ENCODE data around the gene KIF3B. TPM values are rescaled to one million over a fixed set of nuclear protein-coding genes. Genes with fewer than 3 reads are reported as not detected.

KIF3B gene
- total and polyA plus RNA-seq, 2 of the 13 experiments (the other 11 are each of a cell fraction or from before 2014, with no cell fraction given): 23.6 to 28.8 TPM

- BruUV-seq (replicated peaks): TSS peak; percentile 81
- peak; percentile 96 for ATAC-seq
- TF ChIP-seq MZF1 (CRISPR knock-in tag; IDR thresholded peaks at IDR 0.05; ENCODE audit: borderline replicate concordance) (no peak), THAP7 (CRISPR knock-in tag; IDR thresholded peaks at IDR 0.05) (no peak), FOSL1 (CRISPR knock-in tag; IDR thresholded peaks at IDR 0.05; ENCODE audit: borderline replicate concordance) (no peak), ERF (CRISPR knock-in tag; IDR thresholded peaks at IDR 0.05) (peak; percentile 86), SMAD1 (CRISPR knock-in tag; IDR thresholded peaks at IDR 0.05; ENCODE audit: borderline replicate concordance, low read depth) (peak; percentile 92; the same call in 1 of the 2 replicates), HOXD1 (CRISPR knock-in tag; IDR thresholded peaks at IDR 0.05) (no peak; the same call in 1 of the 2 replicates), SNAPC2 (CRISPR knock-in tag; IDR thresholded peaks at IDR 0.05) (peak; percentile 82; the same call in 1 of the 2 replicates), ZBTB20 (CRISPR knock-in tag; IDR thresholded peaks at IDR 0.05; ENCODE audit: borderline replicate concordance, low read depth) (peak; percentile 84; the same call in 1 of the 2 replicates), KDM5A (IDR thresholded peaks at IDR 0.05; ENCODE audit: borderline replicate concordance, low read length) (peak; percentile 64; the same call in 1 of the 2 replicates), ZNF776 (CRISPR knock-in tag; IDR thresholded peaks at IDR 0.05) (no peak), AGO1 (IDR thresholded peaks at IDR 0.05; ENCODE audit: low read depth, low read length, poor library complexity, severe bottlenecking) (no peak), ZNF383 (CRISPR knock-in tag; IDR thresholded peaks at IDR 0.05; ENCODE audit: borderline replicate concordance) (no peak), ZNF136 (CRISPR knock-in tag; IDR thresholded peaks at IDR 0.05; ENCODE audit: low read depth) (peak; percentile 98), CREB3 (CRISPR knock-in tag; IDR thresholded peaks at IDR 0.05) (no peak; the same call in none of the 2 replicates), NBN (conservative IDR thresholded peaks at IDR 0.05) (no peak), ELK4 (CRISPR knock-in tag; IDR thresholded peaks at IDR 0.05; ENCODE audit: borderline replicate concordance) (no peak), PHF20 (CRISPR knock-in tag; IDR thresholded peaks at IDR 0.05) (no peak)
Observed at GRCh38 chr20:32289661-32290431, 12.4 kb downstream of the KIF3B start.

More at GRCh38 chr20:32289661-32290431, 12.4 kb downstream of the KIF3B start:
- H3K36me3 ChIP-seq (replicated peaks in 1 of 2; ENCODE audit: control insufficient read depth in 1 of 2, insufficient read depth in 2 of 2, low read length in 2 of 2): peaks cover 0 to 3% of the 10 kb centered on the region in 2 experiments; a peak in 2 of 5 replicates
- ChIA-PET CTCF (ENCODE audit: low intra/inter-chr PET ratio, low total read pairs) (no interaction called here), POLR2A (interaction anchor here (0.5 to 4.0 kb wide), 37 partner anchors 9 to 252 kb away, joined by 3 to 52 read pairs (median 6); partner anchors contain the start of genes ASXL1, KIF3B and TM9SF4)
- DNase-seq (ENCODE audit: low spot score) (peak; percentile 100), FAIRE-seq (peak; percentile 97)
- H3K9me3 ChIP-seq (ENCODE audit: low read length): no peaks in the 10 kb centered on the region
- 4% methylated on average over 15 of the region's 15 CpGs for WGBS (ENCODE audit: low lambda C conversion rate)
- H2AFZ ChIP-seq (ENCODE audit: low read length): no peak overlapping the region
- in situ Hi-C loops (cut with HindIII; ENCODE audit: extremely low pct_ligation_motif_present, low pct_unique_long_range_greater_than_20kb): no loop called here
- H3K79me2 ChIP-seq (ENCODE audit: insufficient read depth, low read length): peaks cover 39% of the 10 kb centered on the region
- intact Hi-C loops (cut with micrococcal nuclease; ENCODE audit: unreplicated experiment): loop anchor here (1.0 to 5.0 kb wide), 3 partner anchors 36 to 83 kb away; partner anchors contain the start of genes PLAGL2 and POFUT1
- H3K27ac ChIP-seq (ENCODE audit: extremely low read length, insufficient read depth, low read length): peak overlapping the region; percentile 92
- no peaks in the 10 kb centered on the region for H4K20me1 ChIP-seq (ENCODE audit: insufficient read depth, low read length)
- peak overlapping the region; percentile 78 for H3K4me2 ChIP-seq (ENCODE audit: low read depth, low read length)
- H3K4me3 ChIP-seq (replicated peaks in 1 of 3; ENCODE audit: insufficient read depth in 1 of 3, low read depth in 2 of 3, low read length in 3 of 3): peak overlapping the region; percentile 17 to 65 (median 26); a peak in 5 of 6 replicates
- peak overlapping the region; percentile 73 for H3K9ac ChIP-seq (ENCODE audit: insufficient read depth, low read depth, low read length)
- H3K4me1 ChIP-seq (ENCODE audit: insufficient read depth, low read length): peaks cover 97% of the 10 kb centered on the region
- no peaks in the 10 kb centered on the region for H3K27me3 ChIP-seq (ENCODE audit: control insufficient read depth in 1 of 2, insufficient read depth in 2 of 2, low read length in 2 of 2)
